K562 (cell line): ENCODE results near the gene CEP72.
"Not testable (repeated sequence)": the region's sequence is repeated elsewhere in the genome, so short reads cannot be mapped to it uniquely, and the experiment has no call there.

Experiments used
- ARID1B ChIP-seq: fragments of 450-650 bp; IDR thresholded peaks from 2 replicates; pipeline ENCODE4 v1.6.1; 2016; ENCODE audit warnings: antibody characterized with exemption, mild to moderate bottlenecking, inconsistent platforms
- ATF7 ChIP-seq: fragments of 450-650 bp; IDR thresholded peaks from 2 replicates; pipeline ENCODE4 v1.7.1; 2014; ENCODE audit warnings: mild to moderate bottlenecking, moderate library complexity
- EZH2 ChIP-seq: IDR thresholded peaks from 2 replicates; pipeline ENCODE4 v1.6.1; 2012; ENCODE audit warnings: low read depth, mild to moderate bottlenecking, inconsistent platforms, low read length, borderline replicate concordance
- FOXJ3 ChIP-seq: sonication (generic); formaldehyde crosslinking; IDR thresholded peaks from 2 replicates; pipeline ENCODE4 v1.4.0; 2020; ENCODE audit warnings: mild to moderate bottlenecking, missing genetic modification reagents
- NFE2L1 ChIP-seq: fragments of 450-650 bp; IDR thresholded peaks from 2 replicates; pipeline ENCODE4 v1.6.1; 2016; ENCODE audit warnings: missing genetic modification characterization, low read depth, mild to moderate bottlenecking, missing compliant biosample characterization, moderate library complexity, borderline replicate concordance
- POLR2A ChIP-seq: fragments of 450-650 bp; conservative IDR thresholded peaks from 2 replicates; pipeline ENCODE4 v1.6.1; 2016
- SAP30 ChIP-seq: fragments of 200-600 bp; sonication (generic); IDR thresholded peaks from 2 replicates; pipeline ENCODE4 v1.6.1; 2012; ENCODE audit warnings: borderline replicate concordance, low read depth, mild to moderate bottlenecking, moderate library complexity, low read length, control low read depth, inconsistent platforms; ENCODE audit not compliant: insufficient read depth, poor library complexity, severe bottlenecking

- TF ChIP-seq FOXJ3; NFE2L1 (tag); ATF7; EZH2; POLR2A; SAP30; ARID1B: not testable (repeated sequence)
These were observed 70.7 kb downstream of the CEP72 start for GRCh38 chr5:682651-683358.
